Hematopoietic multipotent progenitor cell treated with erythropoietin and hydrocortisone succinate and interleukin-3 and kit ligand, for 8 days (in vitro differentiated cells): ENCODE results near the gene LMNTD2.

Source experiments
- DNase-seq: peaks from one replicate; pipeline ENCODE4 v3.0.0-alpha.2; 2015

The LMNTD2 gene

GRCh38 chr11:560305-561147 is at the start of gene LMNTD2, which contains the start of gene RASSF7:
Gene LMNTD2, minus strand, starts transcription at chr11:560738. Its CDS starts 22 bp downstream, at chr11:560716.
Gene RASSF7, plus strand, starts transcription at chr11:560970. Its CDS starts 799 bp downstream, at chr11:561769.
- peak; percentile 85 for DNase-seq

- no peak for DNase-seq
These were observed 48.8 kb upstream of the LMNTD2 start for GRCh38 chr11:609341-609811.

GRCh38 chr11:608791-609251 is 48.3 kb upstream of the LMNTD2 start:
- DNase-seq = no peak

GRCh38 chr11:607971-608659 is 47.6 kb upstream of the LMNTD2 start:
- DNase-seq = no peak

GRCh38 chr11:607020-607780 is 46.7 kb upstream of the LMNTD2 start:
- DNase-seq = no peak

GRCh38 chr11:606245-606644 is 45.7 kb upstream of the LMNTD2 start:
- peak; percentile 56 for DNase-seq

GRCh38 chr11:605286-606129 is 45.0 kb upstream of the LMNTD2 start:
- no peak for DNase-seq

GRCh38 chr11:603154-603553 is 42.6 kb upstream of the LMNTD2 start:
- no peak for DNase-seq

- DNase-seq = no peak
These were observed 41.2 kb upstream of the LMNTD2 start for GRCh38 chr11:601573-602245.

- no peak for DNase-seq
These were observed 37.6 kb upstream of the LMNTD2 start for GRCh38 chr11:598005-598680.

- no peak for DNase-seq
These were observed 36.7 kb upstream of the LMNTD2 start for GRCh38 chr11:597166-597725.

GRCh38 chr11:596374-596773 is 35.8 kb upstream of the LMNTD2 start:
- DNase-seq = no peak

GRCh38 chr11:595400-595799 is 34.9 kb upstream of the LMNTD2 start:
- DNase-seq = no peak

- DNase-seq = no peak
These were observed 32.8 kb upstream of the LMNTD2 start for GRCh38 chr11:593347-593746.

GRCh38 chr11:592918-593317 is 32.4 kb upstream of the LMNTD2 start:
- DNase-seq = no peak

- DNase-seq = no peak
These were observed 32.0 kb upstream of the LMNTD2 start for GRCh38 chr11:592501-592900.

- no peak for DNase-seq
These were observed 30.5 kb upstream of the LMNTD2 start for GRCh38 chr11:590997-591396.

GRCh38 chr11:589798-590197 is 29.3 kb upstream of the LMNTD2 start:
- DNase-seq = no peak

GRCh38 chr11:587978-588380 is 27.4 kb upstream of the LMNTD2 start:
- DNase-seq = no peak

- no peak for DNase-seq
These were observed 27.0 kb upstream of the LMNTD2 start for GRCh38 chr11:587546-587945.
